Measurements from ENCODE around the gene SLPI.

DNA sequence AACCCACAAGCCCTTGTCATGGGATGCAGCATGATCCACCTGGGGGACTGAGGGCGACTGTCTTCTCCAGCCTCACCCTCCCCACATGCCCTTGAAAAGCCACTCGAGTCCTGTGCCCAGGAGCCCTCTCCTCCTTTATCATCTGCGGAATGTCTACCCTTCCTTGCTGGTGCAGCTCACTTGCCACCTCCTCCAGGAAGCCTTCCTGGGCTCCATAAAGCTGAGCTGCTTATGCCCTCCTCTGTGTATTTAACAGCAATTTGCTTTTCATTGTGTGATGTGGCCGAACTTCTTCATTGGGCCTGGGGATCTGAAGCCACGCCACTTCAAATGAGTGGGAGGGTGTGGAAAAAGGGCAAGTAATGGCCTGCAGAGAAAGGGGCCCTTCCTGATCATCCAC is 34.5 kb upstream of the SLPI start:
- TF ChIP-seq, protein P1, sequence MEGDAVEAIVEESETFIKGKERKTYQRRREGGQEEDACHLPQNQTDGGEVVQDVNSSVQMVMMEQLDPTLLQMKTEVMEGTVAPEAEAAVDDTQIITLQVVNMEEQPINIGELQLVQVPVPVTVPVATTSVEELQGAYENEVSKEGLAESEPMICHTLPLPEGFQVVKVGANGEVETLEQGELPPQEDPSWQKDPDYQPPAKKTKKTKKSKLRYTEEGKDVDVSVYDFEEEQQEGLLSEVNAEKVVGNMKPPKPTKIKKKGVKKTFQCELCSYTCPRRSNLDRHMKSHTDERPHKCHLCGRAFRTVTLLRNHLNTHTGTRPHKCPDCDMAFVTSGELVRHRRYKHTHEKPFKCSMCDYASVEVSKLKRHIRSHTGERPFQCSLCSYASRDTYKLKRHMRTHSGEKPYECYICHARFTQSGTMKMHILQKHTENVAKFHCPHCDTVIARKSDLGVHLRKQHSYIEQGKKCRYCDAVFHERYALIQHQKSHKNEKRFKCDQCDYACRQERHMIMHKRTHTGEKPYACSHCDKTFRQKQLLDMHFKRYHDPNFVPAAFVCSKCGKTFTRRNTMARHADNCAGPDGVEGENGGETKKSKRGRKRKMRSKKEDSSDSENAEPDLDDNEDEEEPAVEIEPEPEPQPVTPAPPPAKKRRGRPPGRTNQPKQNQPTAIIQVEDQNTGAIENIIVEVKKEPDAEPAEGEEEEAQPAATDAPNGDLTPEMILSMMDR (IDR thresholded peaks at IDR 0.05; ENCODE audit: low read length): no peak
- TF ChIP-seq EZH2 (IDR thresholded peaks at IDR 0.05; ENCODE audit: borderline replicate concordance, low read length): no peak

Measured in OCI-LY1 (cell line).